ENCODE data around the gene SYT7.

SYT7 gene

DNA sequence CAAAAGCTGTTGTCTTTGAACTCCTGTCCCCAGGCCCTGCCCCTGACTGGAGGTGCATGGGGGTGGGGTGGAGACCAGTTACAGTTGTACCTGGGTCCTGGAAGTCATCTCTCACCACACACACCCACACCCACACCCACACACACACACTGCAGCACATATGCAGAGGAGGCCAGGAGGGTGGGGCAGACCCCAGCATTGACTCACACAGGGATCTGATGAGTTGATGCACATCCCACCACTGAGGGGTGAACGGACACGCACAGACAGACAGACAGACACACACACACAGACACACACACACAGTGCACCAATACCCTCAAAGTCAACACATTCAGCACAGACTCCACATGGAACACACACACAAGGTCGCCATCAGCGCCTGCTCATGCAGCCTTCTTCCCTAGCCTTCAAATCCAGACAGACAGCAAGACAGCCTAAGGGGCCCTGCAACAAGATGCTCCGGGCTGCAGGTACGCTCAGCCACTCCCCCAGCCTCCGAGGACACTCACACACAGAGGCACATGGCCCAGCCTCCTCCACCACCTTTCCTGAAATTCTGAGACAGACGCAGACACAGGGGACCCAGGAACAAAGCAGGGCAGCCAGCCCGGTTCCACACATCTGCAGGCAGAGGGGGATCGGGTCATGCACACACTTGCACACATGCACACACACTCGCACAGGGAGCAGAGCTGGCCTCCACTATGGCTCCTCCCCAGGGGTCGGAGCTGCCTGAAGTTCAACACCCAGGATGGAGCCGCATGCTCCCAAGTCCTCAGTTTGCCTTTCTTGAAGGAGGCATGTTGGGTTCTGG is 26.5 kb downstream of the SYT7 start:
- no peak for DNase-seq

GRCh38 chr11:61553373-61554171 is 27.3 kb downstream of the SYT7 start:
- no peak for DNase-seq

DNA sequence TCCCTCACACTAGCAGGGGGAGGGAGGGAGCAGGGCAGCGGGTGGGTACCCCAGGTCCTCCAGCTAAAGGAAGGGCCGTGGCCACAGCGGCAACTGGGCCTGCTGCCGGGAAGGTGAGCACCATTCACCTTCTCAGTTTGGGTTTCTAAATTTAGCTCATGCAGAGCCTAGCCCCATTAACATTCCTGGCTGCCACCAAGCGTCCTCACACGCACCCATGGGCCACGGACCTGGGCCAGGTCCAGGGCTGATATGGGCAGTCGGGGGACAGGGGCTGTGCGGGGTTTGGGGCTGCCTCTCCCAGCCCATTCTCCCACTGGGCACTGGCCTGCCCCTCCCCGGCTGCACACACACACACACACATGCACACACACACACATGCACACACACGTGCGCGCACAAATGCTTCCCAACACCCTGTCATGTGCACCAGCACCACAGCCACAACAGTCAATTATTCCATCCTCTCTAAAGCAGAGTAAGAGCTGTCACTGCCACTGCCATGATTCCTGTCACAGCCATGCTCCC is 28.7 kb downstream of the SYT7 start:
- no peak for DNase-seq

GRCh38 chr11:61551634-61552033 is 29.2 kb downstream of the SYT7 start:
- no peak for DNase-seq

DNA sequence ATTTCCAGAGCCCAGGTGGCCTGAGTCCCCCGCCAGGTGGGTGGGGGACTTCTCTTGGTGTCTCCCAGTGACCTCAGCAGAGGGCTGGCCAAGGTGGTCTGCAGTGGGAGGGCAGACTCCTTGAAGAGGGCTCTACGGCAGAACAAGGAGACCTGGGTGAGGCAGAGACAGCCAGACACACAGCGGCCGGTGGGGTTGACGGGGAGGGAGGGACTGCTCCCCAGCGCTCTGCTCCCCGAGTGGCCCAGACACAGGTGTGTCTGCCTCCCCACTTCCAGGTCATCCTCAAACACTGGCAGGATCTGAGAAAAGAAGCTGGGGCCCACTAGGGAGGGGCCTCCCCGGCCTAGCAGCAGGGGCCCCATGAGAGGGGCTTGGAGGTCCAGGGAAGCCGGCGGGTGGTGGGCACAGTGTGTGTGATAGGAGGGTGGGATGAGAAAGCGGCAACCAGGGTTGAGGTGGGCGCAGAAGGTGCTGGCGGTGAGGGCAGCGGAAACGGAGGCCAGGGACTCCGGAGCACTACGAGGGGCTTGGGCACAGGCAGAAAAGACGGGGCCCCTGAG is 30.1 kb downstream of the SYT7 start:
- no peak for DNase-seq

DNA sequence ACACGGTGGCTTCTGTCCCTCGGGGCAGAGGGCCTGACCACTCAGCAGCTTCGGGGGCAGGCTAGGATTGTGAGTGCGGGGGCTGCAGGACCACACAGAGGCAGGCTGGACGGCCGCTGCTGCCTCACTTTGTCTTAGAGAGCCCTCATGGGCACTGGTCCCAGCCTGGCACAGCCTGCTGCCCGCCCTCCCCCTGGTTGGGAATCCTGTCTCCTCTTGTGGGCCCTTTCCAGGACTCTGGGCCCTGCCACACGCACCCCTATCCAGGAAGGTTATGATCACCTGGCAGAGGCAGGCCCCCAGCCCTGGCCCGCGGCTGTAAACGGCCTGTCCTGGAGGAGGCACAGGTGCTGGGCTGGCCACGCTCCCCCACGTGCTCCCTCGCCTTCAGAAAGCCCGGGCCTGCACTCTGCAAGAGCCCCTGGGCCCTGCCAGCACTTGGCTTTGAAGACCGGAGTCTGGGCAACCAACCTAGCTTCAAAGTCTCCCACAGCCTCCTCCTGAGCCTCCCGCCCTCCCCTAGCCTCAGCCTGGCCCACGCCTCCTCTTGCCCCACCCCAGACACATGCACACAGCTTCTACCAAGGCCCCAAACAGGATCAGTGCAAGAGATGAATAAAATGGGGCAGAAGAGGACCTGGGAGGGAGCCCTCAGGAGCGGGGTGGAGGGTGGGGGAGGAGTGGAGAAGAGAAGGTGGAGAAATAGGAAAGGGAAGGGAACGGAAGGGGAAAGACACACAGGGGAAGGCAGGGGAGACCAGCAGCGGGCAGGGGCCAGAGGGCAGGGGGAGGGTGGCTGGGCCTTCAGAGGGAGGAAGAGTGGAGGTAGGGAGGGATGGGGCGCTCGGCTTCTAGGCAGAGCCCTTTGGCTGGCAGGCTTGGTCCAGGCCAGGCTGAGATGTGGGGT is 31.0 kb downstream of the SYT7 start:
- no peak for DNase-seq

DNA sequence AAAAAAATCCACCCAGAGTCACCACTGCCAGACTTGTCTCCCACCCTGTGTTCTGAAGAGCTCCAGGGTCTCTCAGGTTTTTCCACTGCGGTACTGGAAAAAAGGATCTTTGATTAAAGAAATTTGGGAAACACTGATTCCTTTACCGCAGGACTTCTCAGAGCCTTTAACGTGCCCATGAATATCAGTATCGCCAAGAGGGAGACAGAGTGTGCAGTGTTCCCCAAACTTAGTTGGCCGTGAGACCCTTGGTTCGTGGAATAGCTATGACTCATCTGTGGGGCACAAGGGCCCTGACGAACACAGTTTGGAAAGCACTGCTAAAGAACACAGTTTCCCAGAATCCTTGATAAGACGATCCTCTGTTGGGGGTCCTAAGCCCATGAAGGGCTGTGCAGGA is 31.7 kb downstream of the SYT7 start:
- DNase-seq = no peak

GRCh38 chr11:61547246-61547645 is 33.6 kb downstream of the SYT7 start:
- DNase-seq = no peak

GRCh38 chr11:61546663-61547062 is 34.2 kb downstream of the SYT7 start:
- DNase-seq = no peak

DNA sequence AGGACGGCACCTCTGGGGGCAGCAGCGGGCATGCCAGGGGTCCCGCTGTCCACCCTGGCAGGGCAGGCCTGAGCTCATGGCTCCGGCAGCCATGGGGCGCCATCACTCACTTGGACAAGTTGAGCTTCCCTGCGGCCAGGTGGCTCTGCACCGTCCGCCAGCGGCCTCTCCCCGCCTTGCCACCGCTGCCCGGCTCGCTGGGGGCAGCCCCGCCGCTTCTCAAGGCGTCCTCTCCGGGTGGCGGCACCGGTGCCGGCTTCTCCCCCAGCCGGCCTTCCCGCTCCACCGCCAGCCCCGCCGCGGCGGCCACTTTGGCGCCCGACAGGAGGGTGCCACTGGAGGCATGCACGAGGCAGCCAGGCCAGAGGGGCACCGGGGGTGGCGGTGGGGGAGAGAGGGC is 35.0 kb downstream of the SYT7 start:
- DNase-seq = no peak

- DNase-seq = no peak
These were observed 35.5 kb downstream of the SYT7 start for GRCh38 chr11:61545341-61545740.

DNA sequence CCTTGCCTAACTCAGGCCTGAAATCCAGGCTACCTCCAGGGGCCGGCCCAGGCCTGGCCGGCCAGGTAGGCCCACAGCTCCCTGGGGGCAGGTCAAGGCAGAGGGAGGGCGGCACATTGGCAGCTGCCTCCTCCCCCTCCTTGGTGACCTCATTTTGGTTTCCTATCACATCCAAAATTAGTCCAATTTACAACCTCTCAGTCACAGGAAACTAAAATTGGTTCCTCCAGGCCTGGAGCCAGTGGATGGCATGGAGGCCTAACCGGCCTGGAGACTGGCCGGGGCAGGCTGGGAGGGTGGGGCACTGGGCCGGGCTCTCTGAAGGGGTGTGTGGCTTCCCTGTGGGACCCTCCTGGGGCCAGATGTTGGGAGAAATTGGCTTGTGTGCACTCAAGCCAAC is 36.4 kb downstream of the SYT7 start:
- DNase-seq = no peak

DNA sequence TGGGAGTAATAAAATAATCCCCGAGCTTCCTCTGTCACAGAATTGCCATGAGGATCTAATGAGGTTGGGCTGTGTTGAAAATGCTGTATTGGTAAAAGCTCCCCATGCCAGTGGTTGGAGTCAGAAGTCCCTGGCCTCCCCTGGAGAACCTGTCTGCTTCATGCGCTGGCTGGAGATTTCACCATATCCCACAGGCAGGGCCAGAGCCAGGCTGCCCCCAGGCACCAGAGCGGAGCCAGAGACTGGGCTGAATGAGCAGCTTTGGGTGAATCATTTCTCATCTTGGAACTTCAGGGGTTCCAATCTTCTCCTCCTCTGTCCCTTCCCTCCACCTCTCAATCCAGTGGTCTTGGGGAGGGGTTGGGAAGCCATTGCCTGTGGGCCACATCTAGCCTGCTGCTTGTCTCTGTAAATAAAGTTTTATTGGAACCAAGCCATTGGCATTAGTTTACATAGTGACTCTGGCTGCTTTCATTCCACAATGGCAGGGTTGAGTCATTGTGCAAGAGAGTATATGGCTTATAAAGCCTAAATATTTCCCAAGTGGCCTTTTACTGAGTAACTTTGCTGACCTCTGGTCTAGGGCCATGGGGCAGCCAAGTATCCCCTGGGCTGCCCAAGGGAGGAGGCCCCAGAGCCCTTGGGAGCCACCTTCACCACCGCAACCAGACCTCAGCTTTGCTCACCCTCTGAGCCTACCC is 37.1 kb downstream of the SYT7 start:
- no peak for DNase-seq

- no peak for DNase-seq
These were observed 38.2 kb downstream of the SYT7 start for GRCh38 chr11:61542705-61543104.

- DNase-seq = no peak
These were observed 38.8 kb downstream of the SYT7 start for GRCh38 chr11:61542024-61542461.

DNA sequence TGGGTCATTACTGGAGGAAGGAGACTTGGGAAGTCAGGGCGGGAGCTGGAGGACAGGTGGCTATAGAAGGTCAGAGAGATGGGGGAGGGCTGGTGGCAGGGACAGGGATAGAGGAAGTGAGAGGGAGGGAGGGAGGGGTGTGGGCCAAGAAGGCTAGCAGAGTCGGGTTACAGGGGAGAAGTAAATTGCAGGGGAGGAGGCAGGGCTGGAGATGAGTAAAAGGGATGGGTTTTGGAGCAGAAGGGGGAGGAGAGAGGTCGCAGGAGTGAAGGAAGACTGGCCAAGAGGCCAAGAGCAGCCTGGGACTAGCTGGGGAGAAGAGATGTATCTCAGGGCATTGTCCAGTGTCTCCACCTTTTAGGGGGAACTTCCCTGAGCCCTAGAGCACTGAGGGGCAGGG is 39.3 kb downstream of the SYT7 start:
- DNase-seq = no peak

DNA sequence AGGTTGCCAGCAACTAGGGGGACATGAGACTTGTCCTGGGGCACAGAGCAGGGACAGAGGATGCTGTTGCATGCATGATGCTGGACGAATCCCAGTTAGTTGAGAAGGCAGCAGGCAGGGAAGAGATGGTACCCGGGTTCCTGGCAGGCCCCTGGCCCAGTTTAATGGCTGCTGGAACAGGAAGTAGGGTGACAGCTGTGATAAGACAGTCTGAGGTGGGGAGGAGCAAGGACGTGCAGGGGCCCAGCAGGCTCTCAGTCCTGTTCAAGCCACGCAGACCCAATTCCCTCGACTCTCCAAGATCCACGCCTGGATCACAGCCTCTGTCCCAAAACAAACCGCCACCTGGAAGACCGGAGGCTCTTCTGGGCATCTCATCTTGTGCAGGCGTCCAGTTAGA is 40.3 kb downstream of the SYT7 start:
- DNase-seq = no peak

DNA sequence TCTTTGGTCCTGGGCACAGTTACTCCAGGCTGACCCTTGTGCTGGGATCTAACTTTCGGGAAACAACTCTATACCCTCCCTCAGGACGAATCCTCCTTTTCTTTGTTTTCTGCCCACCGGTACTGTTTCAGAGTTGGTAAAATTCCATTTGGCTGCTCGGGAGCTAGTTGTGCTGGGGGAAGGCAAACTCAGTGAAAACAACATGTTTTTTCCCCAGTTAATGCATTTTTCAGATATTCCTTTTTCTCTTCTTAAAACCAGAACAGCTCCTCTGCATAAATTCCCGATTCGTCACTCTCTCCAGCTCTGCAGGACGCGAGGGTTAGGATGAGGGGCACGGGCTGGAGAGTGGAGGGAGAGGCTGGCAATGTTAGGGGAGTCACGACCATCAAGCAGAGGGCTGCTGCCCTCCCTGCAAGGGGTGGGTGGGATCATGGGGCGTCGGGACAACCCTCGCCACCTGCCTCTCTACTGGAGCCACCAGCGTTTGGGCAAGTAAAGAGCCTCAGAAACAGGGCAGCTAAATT is 41.0 kb downstream of the SYT7 start:
- no peak for DNase-seq

DNA sequence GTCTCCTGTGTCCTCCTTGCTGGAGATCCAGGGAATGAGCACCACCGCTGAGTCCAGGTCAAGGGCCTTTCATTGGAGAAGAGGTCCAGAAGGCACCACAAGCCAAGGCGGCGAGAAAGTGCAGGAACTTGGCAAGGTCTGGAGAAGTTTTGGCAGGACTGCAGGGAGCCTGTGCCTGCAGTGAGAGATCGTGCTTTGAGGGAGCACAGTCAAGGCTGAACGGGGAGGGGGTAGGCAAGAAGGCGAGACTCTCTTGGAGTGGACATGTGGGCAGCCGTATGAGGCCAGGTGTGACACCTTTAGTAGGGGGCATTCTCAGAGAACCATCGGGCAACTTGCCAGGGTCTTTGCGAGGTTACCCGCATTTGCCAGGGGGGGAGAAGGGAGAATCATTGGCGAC is 41.9 kb downstream of the SYT7 start:
- DNase-seq = no peak

GRCh38 chr11:61538636-61538961 is 42.3 kb downstream of the SYT7 start:
- DNase-seq = no peak

GRCh38 chr11:61537326-61537725 is 43.5 kb downstream of the SYT7 start:
- no peak for DNase-seq
